Neural cell (in vitro differentiated cells): ENCODE measurements around the gene MND1.

Experiments used
- CTCF ChIP-seq: fragments of 450-650 bp; IDR thresholded peaks from 2 replicates; pipeline ENCODE4 v1.5.1; 2014; ENCODE audit warnings: antibody characterized with exemption, mild to moderate bottlenecking, moderate library complexity; ENCODE audit not compliant: poor library complexity, severe bottlenecking
- EP300 ChIP-seq: fragments of 450-650 bp; conservative IDR thresholded peaks from 2 replicates; pipeline ENCODE4 v1.6.1; 2014; ENCODE audit warnings: antibody characterized with exemption, mild to moderate bottlenecking, moderate library complexity; ENCODE audit not compliant: poor library complexity, severe bottlenecking
- MXI1 ChIP-seq: fragments of 450-650 bp; conservative IDR thresholded peaks from 2 replicates; pipeline ENCODE4 v1.6.1; 2014; ENCODE audit warnings: antibody characterized with exemption, mild to moderate bottlenecking; ENCODE audit not compliant: poor library complexity, severe bottlenecking
- POLR2AphosphoS5 ChIP-seq: IDR thresholded peaks from 2 replicates; pipeline ENCODE4 v1.6.1; 2012
- RAD21 ChIP-seq: fragments of 450-650 bp; conservative IDR thresholded peaks from 2 replicates; pipeline ENCODE4 v1.6.1; 2014; ENCODE audit warnings: antibody characterized with exemption, mild to moderate bottlenecking, moderate library complexity
- TF ChIP-seq, protein P1 (sequence below): IDR thresholded peaks from 2 replicates; pipeline ENCODE4 v1.6.1; 2012; ENCODE audit warnings: borderline replicate concordance

GRCh38 chr4:153365003-153365402 is 20.5 kb downstream of the MND1 start:
- TF ChIP-seq CTCF (no peak), EP300 (no peak), MXI1 (no peak), POLR2AphosphoS5 (no peak), RAD21 (no peak)
- TF ChIP-seq, protein P1, sequence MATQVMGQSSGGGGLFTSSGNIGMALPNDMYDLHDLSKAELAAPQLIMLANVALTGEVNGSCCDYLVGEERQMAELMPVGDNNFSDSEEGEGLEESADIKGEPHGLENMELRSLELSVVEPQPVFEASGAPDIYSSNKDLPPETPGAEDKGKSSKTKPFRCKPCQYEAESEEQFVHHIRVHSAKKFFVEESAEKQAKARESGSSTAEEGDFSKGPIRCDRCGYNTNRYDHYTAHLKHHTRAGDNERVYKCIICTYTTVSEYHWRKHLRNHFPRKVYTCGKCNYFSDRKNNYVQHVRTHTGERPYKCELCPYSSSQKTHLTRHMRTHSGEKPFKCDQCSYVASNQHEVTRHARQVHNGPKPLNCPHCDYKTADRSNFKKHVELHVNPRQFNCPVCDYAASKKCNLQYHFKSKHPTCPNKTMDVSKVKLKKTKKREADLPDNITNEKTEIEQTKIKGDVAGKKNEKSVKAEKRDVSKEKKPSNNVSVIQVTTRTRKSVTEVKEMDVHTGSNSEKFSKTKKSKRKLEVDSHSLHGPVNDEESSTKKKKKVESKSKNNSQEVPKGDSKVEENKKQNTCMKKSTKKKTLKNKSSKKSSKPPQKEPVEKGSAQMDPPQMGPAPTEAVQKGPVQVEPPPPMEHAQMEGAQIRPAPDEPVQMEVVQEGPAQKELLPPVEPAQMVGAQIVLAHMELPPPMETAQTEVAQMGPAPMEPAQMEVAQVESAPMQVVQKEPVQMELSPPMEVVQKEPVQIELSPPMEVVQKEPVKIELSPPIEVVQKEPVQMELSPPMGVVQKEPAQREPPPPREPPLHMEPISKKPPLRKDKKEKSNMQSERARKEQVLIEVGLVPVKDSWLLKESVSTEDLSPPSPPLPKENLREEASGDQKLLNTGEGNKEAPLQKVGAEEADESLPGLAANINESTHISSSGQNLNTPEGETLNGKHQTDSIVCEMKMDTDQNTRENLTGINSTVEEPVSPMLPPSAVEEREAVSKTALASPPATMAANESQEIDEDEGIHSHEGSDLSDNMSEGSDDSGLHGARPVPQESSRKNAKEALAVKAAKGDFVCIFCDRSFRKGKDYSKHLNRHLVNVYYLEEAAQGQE = no peak
